ENCODE data around the gene ANKRD10.

ANKRD10 gene

DNA sequence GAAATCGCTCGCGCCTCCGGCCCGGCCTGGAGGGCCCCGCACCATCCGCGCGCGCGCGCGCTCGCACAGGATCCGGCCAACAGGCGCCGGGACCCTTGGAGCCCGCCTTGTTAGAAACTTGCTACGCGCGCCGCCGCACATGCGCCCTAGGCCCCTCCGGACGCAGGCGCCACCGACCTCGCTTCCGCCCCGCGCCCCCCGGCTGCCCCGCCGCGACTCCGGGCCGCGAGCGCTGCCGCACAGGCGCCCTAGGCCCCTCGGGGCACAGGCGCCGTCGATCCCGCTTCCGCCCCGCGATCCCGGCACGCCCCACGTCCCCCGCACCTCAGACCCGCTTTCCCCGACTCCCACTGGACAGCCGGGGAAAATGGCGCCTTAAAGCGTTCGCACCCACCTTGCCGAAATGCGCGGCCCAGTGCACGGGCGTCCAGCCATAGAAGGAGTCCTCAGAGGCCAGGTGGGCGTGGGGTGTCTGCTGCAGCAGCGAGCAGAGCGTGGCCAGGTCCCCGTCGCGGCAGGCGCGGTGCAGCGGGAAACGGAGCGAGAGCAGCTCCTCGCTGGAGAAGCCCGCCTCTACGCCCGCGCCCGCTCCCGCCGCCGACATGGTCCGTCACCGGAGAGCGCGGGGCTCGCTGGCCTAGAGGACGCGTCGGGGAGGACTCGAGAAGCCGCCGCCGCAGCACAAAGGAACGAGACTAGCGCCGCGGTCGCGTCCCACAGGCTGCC lies 375 bp downstream of the ANKRD10 start:
- no peak for DNase-seq (ENCODE audit: low read depth, low spot score)

- no peak for DNase-seq (ENCODE audit: low read depth, low spot score)
These were observed 863 bp downstream of the ANKRD10 start for GRCh38 chr13:110914081-110914330.

- no peak for DNase-seq (ENCODE audit: low read depth, low spot score)
These were observed 1.4 kb downstream of the ANKRD10 start for GRCh38 chr13:110913322-110914080.

GRCh38 chr13:110912651-110913051 lies 2.2 kb downstream of the ANKRD10 start:
- no peak for DNase-seq (ENCODE audit: low read depth, low spot score)

GRCh38 chr13:110911880-110912279 lies 3.0 kb downstream of the ANKRD10 start:
- DNase-seq (ENCODE audit: low read depth, low spot score), result no peak

DNA sequence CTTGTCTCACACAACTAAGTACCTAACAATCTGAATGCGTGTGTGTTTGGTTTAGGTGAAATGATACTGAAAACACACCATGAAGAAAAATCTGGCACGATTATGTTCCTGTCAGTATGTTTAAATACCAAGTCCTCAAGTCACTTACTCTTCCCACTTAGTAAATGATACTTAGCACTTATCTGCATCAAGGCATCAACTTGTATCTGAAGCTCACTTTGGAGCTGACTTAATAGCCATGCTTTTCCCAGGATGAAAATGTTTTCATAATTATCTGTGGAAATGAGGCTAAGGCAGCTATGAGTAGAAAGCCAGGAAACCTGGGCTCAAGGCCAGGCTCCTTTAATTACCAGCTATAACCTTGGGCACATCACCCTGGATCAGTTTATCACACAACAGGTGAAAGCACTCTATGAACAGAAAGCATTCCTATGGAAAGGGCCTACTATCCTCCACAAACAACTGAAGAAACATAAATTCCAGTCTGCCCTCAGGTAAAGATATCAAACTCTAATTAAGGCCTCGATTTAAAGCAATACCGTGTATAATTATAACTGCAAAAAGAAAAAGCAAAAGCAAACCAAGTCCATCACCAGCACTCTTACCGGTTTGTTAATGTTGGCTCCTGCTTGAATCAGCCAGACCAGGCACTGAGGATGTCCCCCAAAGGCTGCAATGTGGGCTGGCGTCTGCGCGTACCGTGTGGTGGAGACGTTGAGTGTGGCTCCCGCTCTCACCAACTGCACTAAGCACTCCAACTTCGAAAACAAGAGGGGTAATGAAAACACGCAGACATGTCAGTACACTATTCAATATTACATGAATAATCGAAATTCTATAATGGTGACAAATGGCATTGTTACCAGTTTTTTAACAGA lies 4.6 kb downstream of the ANKRD10 start:
- no peak for DNase-seq (ENCODE audit: low read depth, low spot score)

DNA sequence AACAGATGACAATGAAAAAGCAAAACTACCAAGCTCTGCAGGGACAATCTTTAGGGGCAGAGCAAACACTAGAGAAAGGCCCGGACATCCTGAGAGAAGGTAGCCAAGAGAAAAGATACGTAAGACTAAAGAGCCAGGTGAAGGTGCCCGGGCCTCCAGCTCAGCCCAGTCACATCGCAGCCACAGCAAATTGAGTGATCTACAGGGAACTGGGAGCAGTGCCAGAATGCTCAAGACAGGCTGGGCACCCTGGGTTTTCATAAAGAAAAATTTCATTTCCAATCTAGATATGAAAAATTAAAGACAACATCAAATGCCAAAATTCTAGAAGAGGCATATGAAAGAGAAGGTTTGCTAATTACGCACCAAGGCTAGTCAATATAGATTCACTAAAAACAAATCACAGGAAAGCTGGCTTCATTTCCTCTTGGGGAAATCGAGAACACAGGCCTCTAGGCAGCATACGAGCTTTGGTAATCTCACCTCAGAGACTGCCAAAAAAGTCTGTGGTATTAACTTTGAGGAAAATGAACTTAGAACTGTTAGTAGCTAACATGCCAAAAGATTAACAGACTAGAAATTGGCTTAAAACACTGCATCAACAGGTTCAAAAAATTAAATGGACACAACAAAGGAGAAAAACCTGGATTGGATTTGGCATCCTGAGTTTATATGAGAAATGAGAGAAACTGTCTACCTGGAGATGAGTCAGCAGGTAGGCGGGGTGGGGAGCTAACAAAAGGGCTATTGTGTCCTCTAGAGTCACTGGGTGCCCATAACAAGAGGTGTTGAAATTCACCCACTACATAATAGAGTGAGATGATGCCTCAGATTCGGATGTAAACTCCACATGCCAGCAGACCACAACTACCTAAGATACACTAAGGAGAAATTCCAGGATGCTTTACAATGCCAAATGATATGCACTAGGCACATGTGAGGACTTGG lies 6.6 kb downstream of the ANKRD10 start:
- DNase-seq (ENCODE audit: low read depth, low spot score), result no peak

DNA sequence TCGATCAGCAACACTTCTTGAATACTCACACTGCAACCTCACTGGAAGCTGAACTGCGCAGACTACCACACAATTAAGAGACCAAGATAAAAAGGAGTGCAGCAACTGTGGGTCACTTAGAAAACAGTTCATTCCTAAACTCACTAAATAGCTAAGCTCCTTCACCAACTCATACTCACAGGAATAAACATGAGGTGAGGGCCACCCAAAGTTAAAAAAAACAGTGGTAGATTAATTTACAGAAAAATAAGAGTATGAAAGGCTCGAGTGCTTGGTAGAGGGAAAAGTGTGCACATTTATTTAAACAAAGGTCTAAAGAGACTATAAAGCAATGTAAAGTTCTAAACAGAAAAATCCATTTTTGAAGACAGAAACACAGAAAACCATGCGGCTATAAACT lies 7.6 kb downstream of the ANKRD10 start:
- DNase-seq (ENCODE audit: low read depth, low spot score), result no peak

DNA sequence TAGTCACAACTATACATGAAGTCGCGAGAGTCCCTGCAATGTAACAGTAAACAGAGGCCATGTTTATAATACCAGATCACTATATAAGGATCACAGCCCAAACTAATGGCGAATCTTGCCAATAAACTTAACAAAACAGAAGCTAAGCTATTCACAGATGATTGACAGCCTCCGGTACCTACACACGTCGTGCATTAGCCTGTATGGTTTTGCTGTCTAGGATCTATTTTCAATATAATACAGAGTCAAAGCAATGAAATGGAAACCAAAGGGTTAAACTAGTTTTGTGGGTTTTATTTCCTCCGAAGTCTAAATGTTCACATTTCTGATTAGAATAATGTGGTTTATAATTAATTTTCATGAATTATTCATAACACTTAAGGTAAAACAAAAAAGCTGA lies 10.1 kb downstream of the ANKRD10 start:
- no peak for DNase-seq (ENCODE audit: low read depth, low spot score)

DNA sequence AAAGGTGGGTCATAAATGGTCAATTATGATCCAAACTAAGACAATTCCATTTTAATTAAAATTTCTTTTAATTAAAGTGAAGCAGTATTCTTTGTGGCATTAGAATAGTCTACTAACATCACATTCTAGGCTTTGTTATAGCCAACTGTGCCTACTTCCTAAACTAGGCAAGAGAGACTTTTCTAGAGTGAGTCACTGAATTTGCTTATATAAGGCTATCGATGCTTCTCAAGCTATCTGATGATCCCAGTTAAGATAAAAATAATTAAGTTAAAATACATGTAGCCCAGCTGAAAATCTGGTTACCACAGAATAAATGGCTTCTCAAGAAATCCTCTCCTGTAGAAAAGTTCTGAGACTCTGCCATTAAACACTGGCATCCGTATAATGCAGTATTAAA lies 12.5 kb downstream of the ANKRD10 start:
- no peak for DNase-seq (ENCODE audit: low read depth, low spot score)

GRCh38 chr13:110897521-110897920 lies 17.3 kb downstream of the ANKRD10 start:
- DNase-seq (ENCODE audit: low read depth, low spot score), result no peak

DNA sequence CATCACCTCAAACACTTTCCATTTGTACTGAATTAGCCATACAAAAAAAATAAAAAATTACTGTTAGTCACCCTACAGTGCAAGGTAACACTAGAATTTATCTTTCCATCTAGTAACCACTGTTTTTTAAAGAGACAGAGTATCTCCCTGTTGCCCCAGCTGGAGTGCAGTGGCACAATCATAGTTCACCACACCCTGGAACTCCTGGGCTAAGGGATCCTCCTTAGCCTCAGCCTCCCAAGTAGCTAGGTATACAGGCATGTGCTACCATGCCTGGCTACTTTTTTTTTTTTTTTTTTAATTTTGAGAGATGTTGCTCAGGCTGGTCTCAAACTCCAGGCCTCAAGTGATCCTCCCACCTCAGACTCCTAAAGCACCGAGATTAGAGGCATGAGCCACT lies 17.9 kb downstream of the ANKRD10 start:
- no peak for DNase-seq (ENCODE audit: low read depth, low spot score)

GRCh38 chr13:110894086-110894485 lies 20.8 kb downstream of the ANKRD10 start:
- no peak for DNase-seq (ENCODE audit: low read depth, low spot score)

DNA sequence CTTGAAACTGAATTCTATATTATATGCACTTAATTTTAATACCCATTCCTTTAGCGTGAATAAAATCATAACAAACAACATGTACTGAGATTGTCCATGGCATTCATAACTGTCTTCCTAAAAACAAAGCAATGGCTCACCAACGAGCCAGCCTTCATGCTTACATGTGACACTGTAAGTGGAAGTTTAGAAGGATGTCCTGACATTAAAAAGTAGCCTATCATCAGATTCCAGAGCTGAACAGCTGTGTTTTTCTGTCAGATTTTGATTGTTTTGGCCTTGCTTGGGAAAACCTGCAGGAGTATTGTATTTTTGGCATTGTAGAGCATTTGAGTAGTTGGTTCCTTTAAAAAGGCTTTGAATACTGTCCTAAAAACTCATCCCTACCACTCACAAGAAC lies 21.3 kb downstream of the ANKRD10 start:
- no peak for DNase-seq (ENCODE audit: low read depth, low spot score)

GRCh38 chr13:110890279-110891165 lies 24.3 kb downstream of the ANKRD10 start:
- no peak for DNase-seq (ENCODE audit: low read depth, low spot score)

GRCh38 chr13:110888390-110888789 lies 26.5 kb downstream of the ANKRD10 start:
- no peak for DNase-seq (ENCODE audit: low read depth, low spot score)

DNA sequence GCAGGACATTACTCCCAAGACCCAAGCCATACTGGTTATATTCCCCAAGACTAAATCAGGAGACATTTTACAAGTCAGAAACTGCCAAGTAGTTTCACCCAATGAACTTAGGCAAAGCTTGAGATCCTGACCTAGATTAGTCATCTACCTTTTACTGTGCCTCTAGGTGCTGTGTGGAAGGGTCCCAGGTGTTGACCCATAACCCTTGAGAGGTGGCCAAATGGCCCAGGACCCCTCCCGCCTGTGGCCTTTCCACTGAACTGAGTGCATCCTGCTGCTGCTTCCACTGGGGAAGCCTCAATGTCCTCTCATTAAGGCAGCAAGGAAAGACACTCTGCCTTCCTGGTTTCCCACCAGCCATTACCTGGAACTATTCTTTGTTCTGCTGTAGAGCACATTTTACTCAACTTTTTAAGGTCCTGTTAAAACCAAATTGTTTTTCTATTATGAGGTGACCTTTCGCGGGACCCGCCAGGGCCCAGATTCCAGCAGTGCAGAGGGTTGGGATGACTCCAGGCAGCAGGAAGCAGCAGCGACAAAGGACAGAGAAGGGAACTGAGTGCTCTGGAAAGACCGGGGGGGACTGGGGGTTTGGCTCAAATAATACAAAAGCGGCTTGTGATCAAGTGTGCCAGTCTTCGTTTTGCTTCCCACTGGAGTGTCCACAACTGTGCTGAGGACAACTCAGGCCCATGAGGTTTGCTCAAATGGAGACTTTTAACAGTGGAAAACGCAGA lies 27.1 kb downstream of the ANKRD10 start:
- no peak for DNase-seq (ENCODE audit: low read depth, low spot score)

DNA sequence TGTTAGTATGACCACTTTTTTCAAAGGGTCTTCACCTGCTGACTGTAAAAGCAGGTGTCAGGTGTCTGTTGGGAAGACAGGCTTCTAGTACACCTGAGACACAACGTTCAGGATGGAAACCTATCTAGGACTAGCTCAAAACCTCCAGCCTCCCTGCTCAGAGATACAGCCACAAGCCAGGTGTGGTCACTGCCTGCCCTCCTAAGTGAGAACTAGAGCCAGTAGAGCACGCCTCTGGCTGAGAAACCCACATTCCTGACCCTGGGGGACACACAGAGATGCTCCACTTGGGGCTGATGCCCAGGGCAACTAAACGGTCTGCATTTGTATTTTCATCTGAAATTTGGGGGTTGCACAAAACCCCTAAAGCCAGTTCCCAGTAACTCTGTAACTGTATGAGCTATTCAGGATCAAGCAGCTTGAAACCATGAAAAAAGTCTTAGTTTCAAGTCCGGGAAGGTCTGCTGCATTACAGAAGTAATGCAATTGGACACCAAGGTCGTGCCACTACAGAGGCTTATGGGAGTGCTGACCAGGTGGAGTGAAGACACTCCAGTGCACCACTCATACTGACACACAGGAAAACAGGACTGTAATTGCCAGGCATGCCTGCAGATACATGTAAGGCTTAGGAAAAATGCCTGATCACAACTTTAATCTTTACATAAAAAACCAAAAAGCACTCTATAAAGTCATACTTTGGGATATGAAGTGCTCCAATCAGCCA lies 27.8 kb downstream of the ANKRD10 start:
- no peak for DNase-seq (ENCODE audit: low read depth, low spot score)
